ENCODE results near the gene SH3TC2.

DNA sequence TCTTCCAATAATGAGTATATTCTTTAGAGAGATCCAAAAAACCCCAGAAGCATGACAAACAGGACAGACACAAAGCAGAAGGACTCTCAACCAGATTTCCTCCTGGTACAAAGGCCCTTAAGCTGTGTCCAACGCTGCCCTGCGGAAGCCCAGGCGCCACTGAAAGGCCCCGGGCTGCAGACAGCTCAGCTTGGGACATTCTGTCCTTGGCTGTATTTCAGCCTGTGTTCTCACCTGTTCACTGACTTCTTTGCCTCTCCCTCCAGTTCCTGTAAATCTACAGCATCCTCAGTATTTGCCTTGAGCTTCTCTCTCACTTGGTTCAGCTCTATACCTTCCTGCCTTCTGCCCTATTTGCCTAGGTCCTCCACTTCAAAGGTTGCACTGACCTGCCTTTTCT, 96.5 kb downstream of the SH3TC2 start:
- TF ChIP-seq, protein P1, sequence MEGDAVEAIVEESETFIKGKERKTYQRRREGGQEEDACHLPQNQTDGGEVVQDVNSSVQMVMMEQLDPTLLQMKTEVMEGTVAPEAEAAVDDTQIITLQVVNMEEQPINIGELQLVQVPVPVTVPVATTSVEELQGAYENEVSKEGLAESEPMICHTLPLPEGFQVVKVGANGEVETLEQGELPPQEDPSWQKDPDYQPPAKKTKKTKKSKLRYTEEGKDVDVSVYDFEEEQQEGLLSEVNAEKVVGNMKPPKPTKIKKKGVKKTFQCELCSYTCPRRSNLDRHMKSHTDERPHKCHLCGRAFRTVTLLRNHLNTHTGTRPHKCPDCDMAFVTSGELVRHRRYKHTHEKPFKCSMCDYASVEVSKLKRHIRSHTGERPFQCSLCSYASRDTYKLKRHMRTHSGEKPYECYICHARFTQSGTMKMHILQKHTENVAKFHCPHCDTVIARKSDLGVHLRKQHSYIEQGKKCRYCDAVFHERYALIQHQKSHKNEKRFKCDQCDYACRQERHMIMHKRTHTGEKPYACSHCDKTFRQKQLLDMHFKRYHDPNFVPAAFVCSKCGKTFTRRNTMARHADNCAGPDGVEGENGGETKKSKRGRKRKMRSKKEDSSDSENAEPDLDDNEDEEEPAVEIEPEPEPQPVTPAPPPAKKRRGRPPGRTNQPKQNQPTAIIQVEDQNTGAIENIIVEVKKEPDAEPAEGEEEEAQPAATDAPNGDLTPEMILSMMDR (IDR thresholded peaks at IDR 0.05): no peak
- no peak for TF ChIP-seq POLR2A (IDR thresholded peaks at IDR 0.05)
